CD4-positive, alpha-beta T cell treated with Interleukin-6 at 100 ng/mL for 8 hours (primary cell): ENCODE results near the gene DNAL4.

ENCODE experiments used
- DNase-seq: peaks from one replicate; pipeline ENCODE4 v3.0.0-alpha.2; 2020; ENCODE audit warnings: mixed read lengths, low spot score

DNAL4 gene

DNA sequence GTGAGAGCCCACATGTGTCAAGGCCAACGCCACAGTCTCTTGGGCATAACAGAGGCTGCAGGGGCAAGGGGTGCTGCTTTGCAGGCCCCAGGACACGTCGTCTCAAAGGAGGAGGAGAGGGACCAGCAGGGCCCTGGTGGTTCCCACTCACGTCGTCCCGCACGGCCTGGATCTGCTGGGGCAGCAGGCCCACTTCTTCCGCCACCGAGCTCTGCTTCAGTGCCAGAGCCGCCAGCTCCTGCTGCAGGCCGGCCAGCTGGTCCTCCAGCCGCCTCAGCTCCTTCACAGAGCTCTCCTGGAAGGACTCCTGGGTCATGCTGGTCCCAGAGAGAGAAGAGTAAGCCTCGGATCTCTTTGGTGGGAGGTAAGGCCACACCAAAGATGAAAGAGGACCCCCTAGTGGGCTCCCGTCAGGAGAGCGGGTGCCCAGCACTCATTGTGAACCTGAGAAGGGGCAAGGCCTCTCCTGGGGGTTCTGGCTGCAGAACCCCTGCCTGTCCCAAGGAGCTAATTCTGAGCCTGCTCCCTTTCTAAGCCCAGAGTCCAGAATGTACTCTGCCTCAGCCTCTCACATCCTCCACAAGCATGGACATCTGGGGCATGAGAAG lies 53.7 kb downstream of the DNAL4 start:
- DNase-seq = no peak

DNA sequence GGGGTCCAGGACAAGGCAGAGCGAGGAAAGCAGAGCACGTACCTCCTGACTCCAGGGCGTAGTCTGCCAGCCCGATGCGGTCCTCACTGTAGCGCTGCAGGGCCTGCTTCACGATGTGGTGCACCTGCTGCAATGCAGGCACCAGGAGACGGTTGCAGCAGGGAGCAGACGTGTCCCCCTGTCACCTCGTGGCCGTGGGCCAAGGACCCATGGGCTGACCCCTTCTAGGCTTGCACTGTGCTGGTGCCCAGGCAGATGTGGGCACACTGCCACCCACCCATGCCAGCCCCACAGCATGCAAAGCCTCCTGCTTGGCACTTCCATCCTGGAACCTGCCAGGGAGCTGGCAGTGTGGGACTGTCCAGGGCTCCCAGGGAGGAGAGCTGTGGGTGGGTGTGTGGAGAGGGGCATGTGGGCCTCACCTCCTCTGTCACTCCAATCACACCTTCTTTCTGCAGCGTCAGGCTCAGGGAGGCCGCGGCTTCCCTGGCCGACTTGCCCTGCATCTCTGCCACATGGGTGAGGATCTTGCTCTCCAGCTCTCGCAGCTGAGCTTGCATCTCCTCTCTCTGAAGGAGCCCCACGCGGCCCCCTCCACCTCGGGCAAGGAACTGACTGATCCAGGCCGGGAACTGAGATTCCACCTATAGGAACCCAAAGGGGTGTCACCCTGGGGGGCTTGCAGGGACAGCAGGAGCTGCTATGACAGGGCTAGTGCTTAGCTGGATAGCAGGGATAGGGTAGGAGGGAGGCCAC lies 54.5 kb downstream of the DNAL4 start:
- DNase-seq = no peak

DNA sequence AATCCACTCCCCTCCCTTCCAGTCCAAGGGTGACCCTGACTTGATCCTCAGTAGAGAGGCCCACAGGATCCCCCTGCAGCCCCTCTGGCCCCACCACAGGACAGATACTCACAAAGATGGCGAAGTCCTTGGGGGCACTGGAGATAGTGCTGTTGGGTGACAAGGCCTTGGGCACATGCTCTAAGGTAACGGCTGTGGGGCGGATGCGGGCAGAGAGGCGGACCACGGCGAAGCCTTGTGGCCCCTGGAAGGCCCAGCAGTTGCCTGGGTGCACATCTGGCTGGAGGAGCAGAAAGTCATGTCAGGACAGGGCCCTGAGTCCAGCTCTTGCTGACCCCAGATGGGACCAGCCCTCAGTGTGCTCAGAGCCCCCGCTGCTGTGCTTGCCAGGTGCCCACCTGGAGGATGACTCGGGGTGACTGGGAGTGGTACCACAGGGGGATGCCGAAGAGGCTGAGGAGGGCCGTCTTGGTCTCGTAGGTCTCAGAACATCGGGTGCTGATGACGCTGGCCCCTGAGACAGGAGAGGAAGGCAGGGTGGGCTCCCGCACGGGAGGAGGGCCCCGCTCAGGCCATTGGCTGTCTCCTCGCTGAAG lies 55.4 kb downstream of the DNAL4 start:
- DNase-seq = no peak

DNA sequence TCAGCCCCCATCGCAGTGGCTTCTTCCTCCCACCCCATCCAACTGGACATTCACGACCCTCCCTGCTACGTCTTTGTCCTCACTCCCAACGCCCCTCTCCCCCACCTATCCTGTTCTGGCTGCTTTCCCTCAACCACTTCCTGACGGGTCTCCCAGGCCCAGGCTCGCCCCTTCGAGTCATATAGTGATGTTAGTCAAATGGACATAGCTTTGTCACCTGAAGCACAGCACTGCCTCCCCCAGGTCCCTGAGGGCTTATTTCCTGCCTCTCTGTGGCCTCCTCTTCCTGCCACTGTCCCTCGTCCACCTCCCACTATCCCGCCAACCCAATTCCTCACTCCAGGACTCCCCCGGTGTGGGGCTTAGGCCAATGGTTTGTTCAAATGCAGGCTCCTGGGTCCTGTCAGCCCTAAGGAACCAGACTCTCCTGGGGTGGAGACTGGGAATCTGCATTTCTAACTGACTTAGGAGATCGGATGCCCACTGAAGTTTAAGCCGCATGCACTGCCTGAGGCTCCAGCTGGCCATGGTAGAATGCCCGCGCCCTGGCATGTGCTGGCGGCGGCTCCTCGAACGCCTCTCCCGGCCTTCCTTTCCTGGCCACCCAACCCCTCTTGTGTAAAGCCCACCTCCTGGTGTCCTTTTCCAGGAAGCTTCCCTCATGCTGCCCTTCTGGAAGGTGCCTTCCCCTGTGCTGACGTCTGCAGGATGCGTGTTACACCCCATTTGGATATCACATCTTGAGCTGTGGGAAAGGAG lies 56.5 kb downstream of the DNAL4 start:
- no peak for DNase-seq

DNA sequence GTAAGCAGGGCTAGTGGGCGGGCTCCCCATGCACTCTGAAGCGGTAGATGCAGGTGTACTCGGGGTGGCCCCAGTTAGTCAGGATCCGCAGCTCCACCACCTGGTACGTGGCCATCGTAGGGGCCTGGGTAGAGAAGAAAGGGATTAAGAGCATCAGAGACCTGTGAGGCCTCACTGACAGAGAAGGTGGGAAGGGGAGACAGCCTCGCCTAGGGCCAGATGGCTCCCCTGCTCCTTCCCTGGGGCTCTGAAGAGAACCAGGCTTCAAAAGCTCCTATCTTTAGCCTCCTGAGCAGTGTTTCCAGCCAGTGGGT lies 57.7 kb downstream of the DNAL4 start:
- DNase-seq = no peak

DNA sequence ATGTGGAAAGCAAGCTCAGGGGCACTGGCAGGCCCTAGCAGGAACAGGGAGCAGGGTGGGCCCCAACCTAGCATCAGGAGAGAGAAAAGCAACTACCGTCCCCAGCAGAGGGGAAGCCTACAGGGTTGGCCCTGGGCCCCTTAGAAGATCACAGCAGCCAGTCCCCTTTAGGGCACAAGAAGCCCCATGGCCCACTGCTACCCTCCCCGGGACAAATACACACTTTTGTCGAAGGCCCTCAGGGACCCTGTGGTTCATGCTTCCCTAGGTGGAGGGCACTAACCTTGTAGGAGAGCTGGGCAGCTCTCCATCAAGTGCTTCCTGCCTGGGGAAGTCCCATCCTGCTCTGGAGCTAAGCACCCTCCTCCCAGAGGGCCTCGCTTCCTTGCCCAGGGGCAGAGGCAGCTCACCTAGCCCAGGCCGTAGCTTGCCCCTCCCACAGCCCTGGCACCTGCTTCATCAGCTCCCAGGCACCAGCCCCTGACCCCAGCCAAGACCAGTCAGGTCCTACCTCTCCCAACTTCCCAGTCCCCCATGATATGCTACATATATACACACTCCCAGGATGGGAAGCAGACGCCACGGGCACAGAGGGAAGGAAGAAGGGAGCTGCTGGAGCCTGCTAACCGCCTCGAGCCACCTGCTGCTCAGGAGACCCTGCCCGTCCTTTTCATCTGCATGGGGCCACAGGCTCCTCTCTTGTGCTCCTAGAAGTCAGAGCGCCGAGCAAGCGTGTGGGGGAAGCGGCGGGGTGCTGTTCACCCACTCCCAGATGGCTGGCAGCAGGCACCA lies 58.3 kb downstream of the DNAL4 start:
- DNase-seq = no peak

DNA sequence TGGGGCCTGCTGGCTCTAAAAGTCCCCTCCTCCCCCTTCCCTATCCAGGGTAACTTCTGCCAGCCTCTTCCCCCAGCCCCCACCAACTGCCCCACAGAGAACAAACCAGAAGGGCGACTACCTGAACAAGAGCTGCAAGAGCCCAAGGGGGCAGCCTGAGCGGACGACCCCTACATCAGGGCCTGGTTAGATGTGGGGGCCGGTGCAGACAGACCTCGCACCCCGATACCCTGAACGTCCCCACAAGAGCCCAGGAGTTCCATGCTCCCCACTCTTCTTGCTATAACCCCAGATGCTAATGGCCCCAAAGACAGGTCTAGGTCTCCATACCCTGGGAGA lies 58.8 kb downstream of the DNAL4 start:
- DNase-seq = no peak

DNA sequence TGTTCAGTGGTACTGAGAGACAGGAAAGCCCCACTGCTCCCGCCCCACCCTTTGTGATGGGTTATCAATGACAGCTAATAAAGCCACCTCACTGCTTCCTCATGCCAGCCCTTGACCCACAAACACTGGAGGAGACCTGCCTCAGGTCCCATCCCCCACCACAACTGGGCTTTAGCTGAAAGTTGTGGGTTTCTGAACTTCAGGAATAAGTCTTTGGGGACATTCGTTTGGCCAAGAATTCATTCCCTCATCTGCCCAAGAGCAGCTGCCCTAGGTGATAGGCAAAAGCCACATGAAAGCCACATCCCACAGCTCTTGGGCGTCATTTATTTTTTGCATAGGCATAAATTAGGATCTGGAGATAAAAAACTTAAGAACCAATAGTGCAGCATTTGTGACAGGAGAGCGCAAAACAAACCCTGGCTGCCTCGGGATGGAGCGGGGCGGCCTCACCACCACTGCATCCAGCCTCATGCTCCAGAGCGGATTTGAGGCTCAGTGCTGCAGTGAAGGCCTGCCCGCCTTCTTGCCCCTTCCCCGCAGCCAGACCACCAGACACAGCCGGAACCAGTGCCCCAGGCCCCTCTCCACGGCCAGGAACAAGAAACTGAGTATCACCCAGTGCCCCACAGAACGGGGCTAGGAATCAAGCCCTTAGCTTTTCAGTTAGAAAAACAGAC lies 59.4 kb downstream of the DNAL4 start:
- DNase-seq = no peak

DNA sequence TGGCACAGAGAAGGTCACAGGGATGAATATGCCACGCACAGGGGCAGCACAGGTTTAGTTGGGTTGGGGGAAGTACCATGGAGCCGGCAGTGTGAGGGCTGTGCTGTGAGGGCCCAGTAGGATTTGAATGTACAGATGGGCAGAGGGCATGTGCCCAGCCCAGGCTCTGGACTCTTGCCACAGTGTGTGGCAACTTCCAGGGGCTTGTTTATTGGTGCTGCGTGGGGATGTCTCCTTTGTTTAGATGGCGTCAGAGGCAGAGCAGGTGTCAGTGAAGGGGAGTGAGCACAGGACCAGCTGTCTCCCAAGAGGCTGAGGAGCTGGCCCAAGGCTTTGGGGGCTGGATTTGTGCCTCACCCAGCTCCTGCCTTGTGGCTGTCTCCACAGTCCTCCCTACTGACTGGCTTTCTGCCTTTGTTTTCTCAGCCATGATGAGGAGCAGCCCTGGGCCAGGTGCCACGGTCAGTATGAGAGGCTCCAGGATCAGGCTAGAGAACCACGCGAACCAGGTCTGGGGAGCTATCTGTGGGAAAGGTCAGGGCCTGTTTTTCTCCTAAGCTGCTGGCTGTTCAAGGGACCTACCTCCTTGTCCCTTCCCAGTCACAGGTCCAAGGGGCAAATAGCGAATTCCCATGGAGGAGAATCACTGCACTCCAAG lies 60.1 kb downstream of the DNAL4 start:
- no peak for DNase-seq

DNA sequence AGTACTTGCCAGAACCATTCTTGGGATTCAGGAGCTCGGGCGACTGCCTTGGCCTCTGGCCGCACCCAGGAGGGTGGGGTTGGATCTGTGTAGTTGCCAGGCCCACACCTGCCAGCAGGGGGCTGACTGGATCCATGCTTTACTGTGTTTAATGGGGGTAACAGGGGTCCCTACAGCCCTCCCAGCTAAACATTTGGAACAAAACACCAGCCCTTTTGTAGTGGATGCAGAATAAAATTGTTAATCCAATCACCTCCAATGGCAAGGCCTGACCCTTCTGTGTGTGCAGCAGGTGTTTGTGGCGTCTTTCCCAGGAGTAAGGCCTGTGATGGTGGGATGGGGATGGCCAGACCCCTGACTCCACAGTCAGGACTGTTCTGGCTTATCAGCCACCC lies 60.6 kb downstream of the DNAL4 start:
- DNase-seq = peak; percentile 47

DNA sequence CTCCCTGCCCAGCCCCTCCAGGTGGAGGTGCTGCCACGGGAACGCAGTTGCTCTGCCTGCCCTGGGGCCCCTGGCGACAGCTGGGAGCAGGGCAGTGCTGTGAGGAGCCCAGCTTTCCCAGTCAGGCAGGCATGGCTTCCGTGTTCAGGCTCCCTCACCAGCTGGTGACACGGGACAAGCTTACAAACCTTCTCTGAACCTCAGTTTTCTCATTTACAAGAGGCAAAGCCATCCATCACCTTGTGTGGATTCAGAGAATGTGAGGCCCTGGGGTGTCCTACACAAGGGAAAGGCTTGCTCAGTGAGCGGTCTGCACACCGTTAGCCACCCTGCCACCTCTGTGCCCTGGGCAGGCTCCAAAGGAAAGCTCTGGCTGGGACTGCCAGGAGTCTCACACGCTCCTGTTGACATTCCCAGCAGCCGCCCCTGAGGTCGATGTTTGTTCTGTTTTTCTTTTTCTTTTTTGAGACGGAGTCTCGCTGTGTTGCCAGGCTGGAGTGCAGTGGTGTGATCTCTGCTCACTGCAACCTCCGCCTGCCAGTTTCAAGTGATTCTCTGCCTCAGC lies 61.6 kb downstream of the DNAL4 start:
- DNase-seq = no peak

DNA sequence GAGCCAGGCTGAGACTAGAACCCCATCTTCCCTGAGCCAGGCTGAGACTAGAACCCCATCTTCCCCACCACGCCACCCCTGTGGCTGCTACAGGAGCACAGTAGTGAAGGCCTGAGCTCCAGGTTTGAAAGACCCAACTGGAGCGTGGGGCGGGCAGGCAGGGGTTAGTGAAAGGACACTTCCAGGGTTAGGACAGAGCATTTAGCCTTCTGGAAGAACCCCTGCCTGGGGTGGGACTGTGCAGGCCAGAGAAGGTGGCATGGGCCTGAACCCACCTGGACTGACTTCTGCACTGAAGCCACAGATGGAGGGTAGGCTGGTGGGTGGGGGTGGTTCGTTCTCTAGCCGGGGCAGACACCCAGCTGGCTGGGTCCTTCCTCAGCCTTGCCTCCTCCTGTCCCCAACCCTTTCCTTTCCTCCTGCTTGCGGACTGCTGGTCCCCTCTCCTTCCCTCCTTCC lies 62.2 kb downstream of the DNAL4 start:
- DNase-seq = no peak

DNA sequence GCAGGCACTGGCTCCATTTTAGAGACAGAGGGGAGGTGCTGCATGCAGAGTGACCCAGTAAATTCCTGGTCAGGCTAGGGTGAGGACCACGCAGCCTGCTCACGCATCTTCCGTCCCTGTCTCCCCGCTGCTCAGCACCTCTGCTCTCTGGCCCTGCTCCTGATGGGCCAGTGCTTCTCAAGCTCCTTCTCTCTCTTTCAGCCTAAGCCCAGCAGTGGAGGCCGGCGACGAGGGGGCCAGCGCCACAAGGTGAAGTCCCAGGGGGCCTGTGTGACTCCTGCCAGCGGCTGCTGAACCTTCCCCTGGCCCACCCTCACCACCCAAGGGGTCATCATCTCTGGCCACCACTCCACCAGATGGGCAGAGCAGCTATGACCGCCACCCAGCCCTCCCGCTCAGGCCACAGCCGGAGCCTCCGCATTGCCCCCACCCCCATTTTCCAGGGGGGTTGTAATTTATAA lies 63.5 kb downstream of the DNAL4 start:
- no peak for DNase-seq

DNA sequence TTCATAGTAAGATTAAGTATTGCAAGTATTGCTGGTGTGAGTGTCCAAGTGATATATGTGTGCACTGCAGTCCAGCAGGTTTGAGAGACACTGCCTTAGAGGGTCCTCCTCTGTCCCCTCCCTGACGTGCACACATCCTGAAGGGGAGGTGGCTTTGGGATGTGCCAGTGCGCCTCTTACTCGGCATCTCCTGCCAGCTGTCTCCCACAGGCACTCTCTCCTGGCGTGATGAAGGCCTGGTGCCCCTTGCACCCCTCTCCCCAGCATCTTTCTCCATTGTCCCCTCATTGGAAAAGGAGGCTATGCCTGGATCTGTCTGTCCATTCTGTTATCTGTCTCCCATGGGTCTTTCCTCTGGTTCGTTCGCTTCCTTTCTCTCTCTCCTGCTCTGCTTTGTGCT lies 64.0 kb downstream of the DNAL4 start:
- DNase-seq = no peak

DNA sequence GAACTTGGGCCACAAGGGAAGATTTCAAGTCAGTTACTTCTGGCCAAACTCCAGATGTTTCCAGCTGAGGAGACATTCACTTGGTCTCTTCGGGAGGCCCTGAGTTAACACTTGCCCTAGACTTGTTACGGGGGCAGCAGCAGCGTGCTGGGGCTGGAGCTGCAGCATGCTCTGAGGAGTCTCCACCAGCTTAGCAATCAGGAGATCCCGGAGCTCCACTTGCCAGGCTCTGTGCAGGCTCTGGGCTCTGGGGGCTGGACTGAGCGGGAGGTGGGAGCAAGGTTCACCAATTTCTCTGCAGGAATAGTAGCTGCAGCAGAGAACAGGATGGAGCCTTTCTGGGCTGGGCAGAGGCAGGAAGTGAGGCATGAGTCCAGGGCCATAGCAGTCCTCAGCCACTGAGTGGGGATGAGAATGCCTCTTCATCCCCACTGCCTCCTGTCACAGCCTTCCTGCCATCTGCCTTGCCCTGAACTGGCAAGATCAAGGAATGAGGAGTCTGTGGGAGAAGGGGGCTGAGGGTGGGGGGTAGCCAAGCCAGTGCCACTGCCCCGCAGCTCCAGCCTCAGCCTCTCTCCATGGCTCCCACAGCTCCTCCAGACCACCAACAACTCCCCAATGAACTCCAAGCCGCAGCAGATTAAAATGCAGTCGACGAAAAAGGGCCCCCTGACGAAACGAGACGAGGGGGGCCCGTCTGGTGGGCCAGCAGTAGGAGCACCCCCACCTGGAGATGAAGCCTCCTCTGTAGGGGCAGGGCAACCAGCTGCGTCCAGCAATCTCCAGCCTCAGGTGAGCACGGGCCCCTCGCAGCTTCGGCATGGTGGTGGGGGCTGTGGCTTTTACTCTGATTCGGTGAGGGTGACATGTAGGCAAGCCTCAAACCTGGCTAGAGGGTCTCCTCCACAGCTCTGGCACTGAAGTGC lies 64.8 kb downstream of the DNAL4 start:
- DNase-seq = no peak
